Renal cortical epithelial cell (primary cell): Measurements from ENCODE around the gene AGRP. TPM values are rescaled to one million over a fixed set of nuclear protein-coding genes. Genes with fewer than 3 reads are reported as not detected.

ENCODE experiments used
- DNase-seq: peaks from one replicate; pipeline ENCODE4 v3.0.0-alpha.2; 2011; ENCODE audit warnings: low read depth
- total RNA-seq: library from RNA; depleted of rRNA; stranded (reverse); fragments of >200 nt; gene quantifications from 2 replicates; pipeline ENCODE4 v1.2.3, GENCODE V29; 2014

Gene AGRP
- total RNA-seq, 1 donor from 2014 or later: not detected

- DNase-seq: no peak
These were observed 19.7 kb downstream of the AGRP start for GRCh38 chr16:67463691-67464090.

GRCh38 chr16:67463059-67463458, 20.3 kb downstream of the AGRP start:
- DNase-seq: no peak

GRCh38 chr16:67462279-67462655, 21.1 kb downstream of the AGRP start:
- no peak for DNase-seq

- no peak for DNase-seq
These were observed 21.6 kb downstream of the AGRP start for GRCh38 chr16:67461600-67462278.

- no peak for DNase-seq
These were observed 22.4 kb downstream of the AGRP start for GRCh38 chr16:67460961-67461360.

- DNase-seq: no peak
These were observed 23.2 kb downstream of the AGRP start for GRCh38 chr16:67460168-67460567.

GRCh38 chr16:67459861-67460150, 23.5 kb downstream of the AGRP start:
- no peak for DNase-seq

- no peak for DNase-seq
These were observed 24.1 kb downstream of the AGRP start for GRCh38 chr16:67459066-67459860.

- DNase-seq: no peak
These were observed 25.2 kb downstream of the AGRP start for GRCh38 chr16:67458121-67458641.

- no peak for DNase-seq
These were observed 25.7 kb downstream of the AGRP start for GRCh38 chr16:67457611-67458010.

- no peak for DNase-seq
These were observed 26.8 kb downstream of the AGRP start for GRCh38 chr16:67456391-67457081.

- no peak for DNase-seq
These were observed 28.5 kb downstream of the AGRP start for GRCh38 chr16:67454852-67455251.

GRCh38 chr16:67454104-67454503, 29.2 kb downstream of the AGRP start:
- DNase-seq: no peak

GRCh38 chr16:67451704-67452435, 31.5 kb downstream of the AGRP start:
- DNase-seq: no peak

GRCh38 chr16:67451061-67451703, 32.2 kb downstream of the AGRP start:
- no peak for DNase-seq

GRCh38 chr16:67449739-67450138, 33.6 kb downstream of the AGRP start:
- DNase-seq: no peak

GRCh38 chr16:67449336-67449735, 34.0 kb downstream of the AGRP start:
- DNase-seq: no peak

GRCh38 chr16:67448580-67448979, 34.8 kb downstream of the AGRP start:
- no peak for DNase-seq

GRCh38 chr16:67447508-67448076, 35.8 kb downstream of the AGRP start:
- no peak for DNase-seq

GRCh38 chr16:67446968-67447507, 36.3 kb downstream of the AGRP start:
- DNase-seq: no peak
